ENCODE data around the gene PPP4R4. TPM values are rescaled to one million over a fixed set of nuclear protein-coding genes. Genes with fewer than 3 reads are reported as not detected.
"Not testable (repeated sequence)": the region's sequence is repeated elsewhere in the genome, so short reads cannot be mapped to it uniquely, and the experiment has no call there.

PPP4R4 gene
- total and polyA plus RNA-seq, 5 donors = 0.27 to 0.74 (median 0.47) TPM

DNA sequence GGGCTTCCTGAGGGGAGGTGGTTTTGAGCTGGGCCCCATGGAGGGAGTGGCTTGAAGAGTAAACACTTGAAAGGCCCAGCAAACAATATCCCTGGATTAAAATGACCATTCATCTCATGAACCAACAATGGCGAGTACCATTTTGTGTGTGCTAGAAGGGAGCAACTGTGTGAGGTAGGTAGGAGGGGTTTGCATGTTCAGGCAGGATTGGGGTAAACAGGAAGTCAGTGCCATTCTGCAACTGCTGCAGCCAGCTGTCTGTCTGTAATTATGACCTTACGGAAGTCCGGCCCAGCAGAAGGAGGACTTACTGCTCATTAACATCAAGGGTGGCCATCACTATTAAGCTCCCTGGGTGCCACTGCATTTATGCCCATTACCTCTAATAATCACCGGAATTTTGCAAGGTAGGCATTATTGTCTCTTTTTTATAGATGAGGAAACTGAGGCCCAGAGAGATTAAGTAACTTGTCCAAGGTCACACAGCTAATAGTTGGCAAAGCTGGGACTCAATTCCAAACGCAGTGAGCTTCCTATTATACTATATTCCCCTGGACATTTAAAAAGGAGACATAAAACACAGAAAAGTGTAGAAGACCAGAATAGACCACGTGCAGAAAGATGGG lies 28.1 kb upstream of the PPP4R4 start:
- no peaks in the 10 kb centered on the region for H3K4me1 ChIP-seq (ENCODE audit: control insufficient read depth, insufficient read depth, low read length)
- no peak overlapping the region for H3K4me3 ChIP-seq (ENCODE audit: low read length)
- H3K9me3 ChIP-seq (ENCODE audit: control insufficient read depth, low read length) = no peaks in the 10 kb centered on the region
- ATAC-seq (no peak), DNase-seq (no peak)
- intact Hi-C loops (cut with DNase I) = no loop called here
- H3K27me3 ChIP-seq (ENCODE audit: control insufficient read depth, insufficient read depth) = no peaks in the 10 kb centered on the region
- no peak overlapping the region for H3K27ac ChIP-seq (ENCODE audit: low read length)
- 84% methylated on average over 6 of the region's 6 CpGs for WGBS

DNA sequence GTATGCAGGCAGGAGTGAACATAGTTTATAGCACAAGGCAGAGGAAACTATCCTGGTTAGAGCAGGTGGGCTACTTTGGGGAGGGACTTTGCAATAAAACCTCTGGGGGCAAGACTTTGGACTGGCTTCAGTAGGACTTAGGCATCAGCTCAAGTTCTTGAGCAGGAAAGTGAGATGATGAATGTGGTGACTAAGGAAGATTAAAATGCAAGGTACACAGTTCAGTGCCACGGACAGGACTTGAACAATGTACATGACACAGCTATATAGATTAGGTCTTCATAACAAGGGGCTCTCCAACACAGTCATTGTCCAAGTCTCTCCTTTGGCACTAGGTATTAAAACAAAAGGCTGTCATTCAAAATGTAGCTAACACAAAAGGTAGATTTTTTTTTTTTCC lies 21.4 kb upstream of the PPP4R4 start:
- H3K4me3 ChIP-seq (ENCODE audit: low read length) = no peak overlapping the region
- DNase-seq (no peak), ATAC-seq (no peak)
- WGBS = 82% methylated on average over 1 of the region's 1 CpG
- H3K27me3 ChIP-seq (ENCODE audit: control insufficient read depth, insufficient read depth) = no peaks in the 10 kb centered on the region
- no peaks in the 10 kb centered on the region for H3K9me3 ChIP-seq (ENCODE audit: control insufficient read depth, low read length)
- intact Hi-C loops (cut with DNase I) = no loop called here
- H3K4me1 ChIP-seq (ENCODE audit: control insufficient read depth, insufficient read depth, low read length) = no peaks in the 10 kb centered on the region
- no peak overlapping the region for H3K27ac ChIP-seq (ENCODE audit: low read length)

DNA sequence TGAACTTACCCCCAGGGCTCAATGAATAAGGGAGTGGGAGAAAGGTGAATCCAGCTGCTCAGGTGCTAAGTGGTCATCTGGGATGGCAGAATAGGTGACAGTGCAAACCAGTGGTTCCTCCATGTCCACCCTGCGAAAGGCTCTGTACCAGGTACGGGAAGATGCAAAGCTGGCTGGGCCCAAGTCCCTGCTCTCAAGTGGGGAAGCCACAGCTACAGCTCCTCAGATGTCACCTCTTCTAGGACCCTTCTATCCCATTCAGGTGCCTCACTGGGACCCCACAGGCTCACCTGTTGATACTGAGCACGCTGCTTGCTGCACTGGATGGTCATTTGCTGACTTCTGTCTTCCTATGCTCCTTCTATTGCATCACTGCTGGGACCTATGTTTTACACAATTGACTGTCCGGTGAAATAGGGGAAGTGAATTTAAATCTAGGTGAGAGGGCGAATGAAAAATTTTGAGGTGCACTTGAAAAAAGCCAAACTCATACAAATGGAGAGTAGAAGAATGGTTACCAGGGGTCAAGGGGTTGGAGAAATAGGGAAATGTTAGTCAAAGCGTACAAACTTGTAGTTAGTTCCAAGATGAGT lies 20.3 kb upstream of the PPP4R4 start:
- no peaks in the 10 kb centered on the region for H3K9me3 ChIP-seq (ENCODE audit: control insufficient read depth, low read length)
- no peaks in the 10 kb centered on the region for H3K27me3 ChIP-seq (ENCODE audit: control insufficient read depth, insufficient read depth)
- DNase-seq (no peak), ATAC-seq (no peak)
- no peak overlapping the region for H3K27ac ChIP-seq (ENCODE audit: low read length)
- H3K4me3 ChIP-seq (ENCODE audit: low read length) = no peak overlapping the region
- H3K4me1 ChIP-seq (ENCODE audit: control insufficient read depth, insufficient read depth, low read length) = no peaks in the 10 kb centered on the region
- WGBS = 86% methylated on average over 6 of the region's 6 CpGs
- intact Hi-C loops (cut with DNase I) = no loop called here

DNA sequence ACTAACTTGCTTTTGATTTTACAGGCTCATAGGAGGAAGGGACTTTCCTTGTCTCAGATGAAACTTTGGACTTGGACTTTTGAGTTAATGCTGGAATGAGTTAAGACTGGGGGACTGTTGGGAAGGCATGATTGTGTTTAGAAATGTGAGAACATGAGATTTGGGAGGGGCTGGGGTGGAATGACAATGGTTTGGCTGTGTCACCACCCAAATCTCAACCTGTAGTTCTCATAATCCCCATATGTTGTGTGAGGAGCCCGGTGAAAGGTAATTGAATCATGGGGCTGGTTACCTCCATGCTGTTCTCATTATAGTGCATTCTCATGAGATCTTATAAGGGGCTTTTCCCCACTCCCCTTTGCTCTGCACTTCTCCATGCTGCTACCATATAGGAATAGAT lies 18.0 kb upstream of the PPP4R4 start:
- H3K27ac ChIP-seq (ENCODE audit: low read length); H3K9me3 ChIP-seq (ENCODE audit: control insufficient read depth, low read length); H3K27me3 ChIP-seq (ENCODE audit: control insufficient read depth, insufficient read depth); intact Hi-C loops (cut with DNase I); DNase-seq; H3K4me1 ChIP-seq (ENCODE audit: control insufficient read depth, insufficient read depth, low read length); ATAC-seq; H3K4me3 ChIP-seq (ENCODE audit: low read length): not testable (repeated sequence)
- 98% methylated on average over 1 of the region's 1 CpG for WGBS

DNA sequence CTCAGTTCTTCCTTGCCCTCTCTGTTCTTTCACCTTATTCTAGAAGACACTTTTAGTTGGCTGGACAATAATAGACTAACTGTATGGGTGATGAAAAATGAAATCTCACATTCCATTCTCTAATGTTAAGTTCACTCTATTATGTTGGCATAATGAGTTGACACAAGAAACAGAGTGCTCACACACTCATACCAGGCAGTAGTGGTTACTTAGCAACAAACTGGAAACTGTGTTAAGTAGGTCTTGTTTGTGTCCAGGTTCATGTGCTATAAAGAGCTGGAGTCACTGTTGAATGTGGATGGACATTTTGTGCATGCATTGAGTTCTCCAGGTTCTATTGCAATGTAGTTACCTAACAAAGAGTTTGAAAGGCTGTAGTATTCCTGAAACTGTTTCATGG lies 16.9 kb upstream of the PPP4R4 start:
- Histone ChIP-seq H3K27me3 (ENCODE audit: control insufficient read depth, insufficient read depth) (no peaks in the 10 kb centered on the region), H3K9me3 (ENCODE audit: control insufficient read depth, low read length) (no peaks in the 10 kb centered on the region), H3K27ac (ENCODE audit: low read length) (no peak overlapping the region), H3K4me3 (ENCODE audit: low read length) (no peak overlapping the region), H3K4me1 (ENCODE audit: control insufficient read depth, insufficient read depth, low read length) (no peaks in the 10 kb centered on the region)
- intact Hi-C loops (cut with DNase I) = no loop called here
- DNase-seq (no peak), ATAC-seq (peak; percentile 23 to 81)

DNA sequence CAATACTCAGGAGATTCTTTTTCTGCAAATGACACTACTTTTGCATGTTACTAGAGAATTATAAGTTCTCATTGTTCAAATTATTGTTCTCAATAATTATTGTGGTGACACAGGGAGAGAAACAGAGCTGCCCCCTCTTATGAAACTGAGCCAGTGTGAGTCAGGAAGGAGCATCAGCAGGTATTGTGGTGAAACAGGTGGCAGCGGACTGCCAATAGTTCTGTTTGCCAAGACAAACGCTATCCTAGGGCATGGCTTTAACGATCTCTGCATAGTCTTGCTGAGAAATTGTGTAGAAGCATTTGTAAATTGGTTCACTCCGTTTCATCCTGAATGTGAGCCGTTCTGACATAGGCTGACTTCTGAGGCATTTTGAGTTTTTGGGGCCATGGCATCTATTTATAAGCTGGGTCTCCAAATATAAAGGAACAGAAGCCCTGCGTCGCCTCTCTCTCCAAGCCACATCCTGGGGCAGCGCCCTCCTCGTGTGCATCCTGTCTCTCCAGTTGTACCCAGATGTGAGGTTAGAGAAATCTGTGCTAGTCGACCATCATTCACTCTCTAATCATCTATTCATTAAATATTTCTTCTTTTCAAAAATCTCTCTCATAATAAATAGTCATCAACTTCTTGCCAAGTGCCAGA lies 15.8 kb upstream of the PPP4R4 start:
- Histone ChIP-seq H3K9me3 (ENCODE audit: control insufficient read depth, low read length) (no peaks in the 10 kb centered on the region), H3K4me1 (ENCODE audit: control insufficient read depth, insufficient read depth, low read length) (no peaks in the 10 kb centered on the region), H3K27me3 (ENCODE audit: control insufficient read depth, insufficient read depth) (no peaks in the 10 kb centered on the region), H3K4me3 (ENCODE audit: low read length) (no peak overlapping the region), H3K27ac (ENCODE audit: low read length) (no peak overlapping the region)
- intact Hi-C loops (cut with DNase I) = no loop called here
- ATAC-seq (no peak), DNase-seq (no peak)
- 64% methylated on average over 10 of the region's 10 CpGs for WGBS

DNA sequence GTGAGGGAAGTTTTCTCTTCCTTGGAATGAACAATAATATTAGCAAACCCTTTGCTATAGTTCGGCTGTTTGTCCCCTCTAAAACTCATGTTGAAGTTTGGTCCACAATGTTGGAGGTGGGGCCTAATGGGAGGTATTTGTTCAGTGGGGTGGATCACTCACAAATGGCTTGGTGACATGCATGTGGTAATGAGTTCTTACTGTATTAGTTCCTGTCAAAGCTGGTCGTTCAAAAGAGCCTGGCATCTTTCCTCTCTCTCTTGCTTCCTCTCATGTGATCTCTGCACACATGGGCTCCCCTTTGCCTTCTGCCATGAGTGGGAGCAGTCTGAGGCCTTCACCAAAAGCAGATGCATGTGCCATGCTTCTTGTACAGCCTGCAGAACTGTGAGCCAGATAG lies 13.1 kb upstream of the PPP4R4 start:
- Histone ChIP-seq H3K4me3 (ENCODE audit: low read length) (no peak overlapping the region), H3K27me3 (ENCODE audit: control insufficient read depth, insufficient read depth) (no peaks in the 10 kb centered on the region), H3K27ac (ENCODE audit: low read length) (no peak overlapping the region), H3K4me1 (ENCODE audit: control insufficient read depth, insufficient read depth, low read length) (no peaks in the 10 kb centered on the region), H3K9me3 (ENCODE audit: control insufficient read depth, low read length) (no peaks in the 10 kb centered on the region)
- WGBS = 51% methylated on average over 2 of the region's 2 CpGs
- intact Hi-C loops (cut with DNase I) = no loop called here
- DNase-seq (no peak), ATAC-seq (no peak)

DNA sequence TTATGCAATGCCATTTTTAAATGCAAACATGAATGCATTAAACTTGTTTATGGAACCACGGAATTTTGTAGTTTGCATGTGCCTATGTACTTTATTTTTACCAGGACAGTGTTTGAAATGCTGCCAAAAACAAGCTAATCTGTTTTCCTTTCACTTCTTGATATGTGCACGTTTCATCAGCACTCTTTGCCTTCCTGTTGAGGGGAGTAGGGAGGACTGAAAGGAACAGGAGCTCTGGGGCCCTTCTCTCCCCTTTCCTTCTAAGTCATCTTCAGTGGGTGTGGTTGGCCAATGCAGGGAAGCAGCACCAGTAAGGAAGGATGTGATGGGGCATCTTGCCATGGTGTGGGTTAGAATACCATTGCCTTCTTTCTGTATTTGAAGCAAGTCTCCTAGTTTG lies 12.1 kb upstream of the PPP4R4 start:
- DNase-seq (no peak), ATAC-seq (peak; percentile 43 to 51)
- Histone ChIP-seq H3K4me1 (ENCODE audit: control insufficient read depth, insufficient read depth, low read length) (no peaks in the 10 kb centered on the region), H3K4me3 (ENCODE audit: low read length) (no peak overlapping the region), H3K27ac (ENCODE audit: low read length) (no peak overlapping the region), H3K27me3 (ENCODE audit: control insufficient read depth, insufficient read depth) (no peaks in the 10 kb centered on the region), H3K9me3 (ENCODE audit: control insufficient read depth, low read length) (no peaks in the 10 kb centered on the region)
- 3% methylated on average over 2 of the region's 2 CpGs for WGBS
- intact Hi-C loops (cut with DNase I) = no loop called here

DNA sequence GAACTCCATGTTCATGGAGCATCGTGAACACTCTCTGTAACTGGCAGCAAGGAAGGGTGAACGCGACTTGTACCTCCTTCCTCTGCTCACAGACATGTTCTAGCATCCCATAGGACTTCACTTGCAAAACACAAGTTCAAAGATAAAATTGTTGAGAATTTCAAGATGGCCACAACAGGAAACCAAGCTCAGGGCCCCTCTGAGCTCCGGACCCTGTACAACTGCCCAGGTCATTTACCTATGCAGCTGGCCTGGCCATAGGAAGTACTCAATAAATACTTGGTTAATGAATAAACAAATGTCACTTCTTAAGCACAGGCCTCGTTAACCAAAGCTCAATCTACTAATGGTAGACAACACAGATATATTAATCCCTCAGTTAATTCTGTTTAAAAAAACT lies 11.7 kb upstream of the PPP4R4 start:
- Histone ChIP-seq H3K9me3 (ENCODE audit: control insufficient read depth, low read length) (no peaks in the 10 kb centered on the region), H3K4me1 (ENCODE audit: control insufficient read depth, insufficient read depth, low read length) (no peaks in the 10 kb centered on the region), H3K27me3 (ENCODE audit: control insufficient read depth, insufficient read depth) (no peaks in the 10 kb centered on the region), H3K27ac (ENCODE audit: low read length) (no peak overlapping the region), H3K4me3 (ENCODE audit: low read length) (no peak overlapping the region)
- WGBS = 86% methylated on average over 5 of the region's 5 CpGs
- DNase-seq (no peak), ATAC-seq (no peak)
- intact Hi-C loops (cut with DNase I) = no loop called here

DNA sequence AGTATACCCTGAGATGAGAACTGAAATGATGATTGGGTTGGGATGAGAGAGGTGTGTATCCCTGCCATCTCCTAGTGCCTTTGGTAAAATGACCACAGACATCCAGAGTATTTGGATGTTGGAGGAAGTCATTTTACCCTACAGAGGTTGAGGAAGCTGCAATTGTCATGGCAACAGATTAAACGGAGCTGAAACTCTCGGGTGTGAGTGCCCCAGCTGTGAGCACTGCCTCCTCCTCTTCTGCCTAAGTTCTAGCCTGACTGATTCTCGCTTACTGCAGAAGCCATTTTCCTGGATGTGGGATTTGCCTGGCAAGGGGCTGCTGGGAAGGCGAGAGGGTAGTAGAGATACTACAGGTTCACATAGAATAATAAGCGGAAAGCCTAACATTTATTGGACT lies 10.3 kb upstream of the PPP4R4 start:
- WGBS = 75% methylated on average over 5 of the region's 5 CpGs
- H3K27me3 ChIP-seq (ENCODE audit: control insufficient read depth, insufficient read depth) = no peaks in the 10 kb centered on the region
- intact Hi-C loops (cut with DNase I) = no loop called here
- DNase-seq (no peak), ATAC-seq (no peak)
- no peak overlapping the region for H3K27ac ChIP-seq (ENCODE audit: low read length)
- no peaks in the 10 kb centered on the region for H3K9me3 ChIP-seq (ENCODE audit: control insufficient read depth, low read length)
- H3K4me1 ChIP-seq (ENCODE audit: control insufficient read depth, insufficient read depth, low read length) = no peaks in the 10 kb centered on the region
- no peak overlapping the region for H3K4me3 ChIP-seq (ENCODE audit: low read length)

DNA sequence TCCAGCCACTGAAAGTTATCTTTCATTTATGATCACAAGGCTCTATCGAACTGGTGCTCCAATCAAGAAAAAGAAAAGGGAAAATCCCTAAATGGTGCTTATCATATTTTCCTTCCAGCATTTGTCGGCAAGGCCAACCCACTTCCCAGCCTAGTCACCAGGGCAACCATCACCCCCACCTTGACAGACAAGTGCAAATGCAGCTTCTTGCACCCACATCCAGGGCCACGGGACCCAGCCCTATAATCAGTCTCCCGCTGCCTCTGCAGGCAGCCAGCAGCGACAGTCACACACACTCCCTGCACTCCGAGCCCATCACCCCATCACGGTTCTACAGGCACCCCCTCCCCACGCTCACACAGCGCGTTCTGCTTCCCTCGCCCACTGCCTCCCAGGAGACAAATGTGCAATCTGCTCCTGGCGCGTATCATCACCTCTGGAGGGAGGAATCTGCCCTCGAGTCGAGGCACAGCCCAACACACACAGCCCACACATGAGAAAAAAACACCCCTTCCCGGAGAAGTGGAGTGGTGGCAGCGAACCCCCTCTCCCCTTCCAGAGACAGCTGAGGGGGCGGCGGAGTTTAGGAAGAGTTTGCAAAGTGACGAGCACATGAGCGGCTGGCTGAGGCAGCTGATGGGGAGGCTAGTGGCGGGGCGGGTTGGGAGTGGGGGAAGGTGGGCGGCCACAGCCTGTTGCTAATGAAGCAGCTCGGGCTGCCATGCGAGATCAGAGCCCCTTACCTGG lies 9.3 kb upstream of the PPP4R4 start:
- ATAC-seq = peak; percentile 25 to 36
- no peak for DNase-seq
- intact Hi-C loops (cut with DNase I) = no loop called here
- Histone ChIP-seq H3K4me1 (ENCODE audit: control insufficient read depth, insufficient read depth, low read length) (no peaks in the 10 kb centered on the region), H3K27ac (ENCODE audit: low read length) (no peak overlapping the region), H3K4me3 (ENCODE audit: low read length) (no peak overlapping the region), H3K9me3 (ENCODE audit: control insufficient read depth, low read length) (no peaks in the 10 kb centered on the region), H3K27me3 (ENCODE audit: control insufficient read depth, insufficient read depth) (no peaks in the 10 kb centered on the region)
- WGBS = 20% methylated on average over 26 of the region's 26 CpGs
